ENCODE measurements around the gene SH3PXD2B.
"Not testable (repeated sequence)": the region's sequence is repeated elsewhere in the genome, so short reads cannot be mapped to it uniquely, and the experiment has no call there.

SH3PXD2B gene

GRCh38 chr5:172370648-172371545, 83.4 kb downstream of the SH3PXD2B start:
- DNase-seq (ENCODE audit: low read depth) = no peak
- peak; percentile 50 for TF ChIP-seq CTCF (IDR thresholded peaks at IDR 0.05; ENCODE audit: control insufficient read depth, extremely low read depth, insufficient read depth)

DNA sequence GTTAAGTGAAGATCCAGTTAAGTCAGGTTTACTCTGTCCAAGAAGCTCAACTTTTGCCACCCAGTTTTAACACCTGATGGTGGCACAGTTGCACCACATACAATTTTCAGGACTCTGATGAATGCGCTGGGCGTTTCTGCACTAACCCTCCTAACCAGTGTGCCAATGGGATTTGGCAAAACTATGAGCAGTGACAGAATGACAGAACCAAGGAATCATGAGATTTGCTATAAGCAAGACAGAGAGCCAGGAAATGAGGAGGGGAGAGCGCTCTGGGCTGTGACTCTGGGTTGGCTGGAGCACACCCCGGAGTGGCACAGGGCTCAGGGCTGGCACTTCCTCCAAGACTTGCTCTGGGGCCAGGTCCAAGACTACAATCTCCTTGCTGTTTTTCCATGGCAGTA, 84.1 kb downstream of the SH3PXD2B start:
- no peak overlapping the region for H3K4me3 ChIP-seq (ENCODE audit: low read depth, low read length)
- no peak for TF ChIP-seq CTCF (IDR thresholded peaks at IDR 0.05; ENCODE audit: control insufficient read depth, extremely low read depth, insufficient read depth)
- DNase-seq (ENCODE audit: low read depth) = no peak

More at GRCh38 chr5:172370648-172371545, 83.4 kb downstream of the SH3PXD2B start:
- no peak overlapping the region for H3K4me3 ChIP-seq (ENCODE audit: low read depth, low read length)

DNA sequence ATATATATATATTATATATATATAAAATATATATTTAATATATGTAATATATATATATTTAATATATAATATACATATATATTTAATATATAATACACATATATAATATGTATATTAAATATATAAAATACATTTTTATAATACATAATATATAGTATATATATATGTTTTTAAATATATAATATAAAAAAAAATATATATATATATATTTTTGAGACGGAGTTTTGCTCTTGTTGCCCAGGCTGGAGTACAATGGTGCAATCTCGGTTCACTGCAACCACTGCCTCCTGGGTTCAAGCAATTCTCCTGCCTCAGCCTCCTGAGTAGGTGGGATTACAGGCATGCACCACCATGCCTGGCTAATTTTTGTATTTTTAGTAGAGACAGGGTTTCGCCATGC, 85.6 kb downstream of the SH3PXD2B start:
- H3K4me3 ChIP-seq (ENCODE audit: low read depth, low read length); DNase-seq (ENCODE audit: low read depth): not testable (repeated sequence)

- no peak for DNase-seq (ENCODE audit: low read depth)
- no peak overlapping the region for H3K4me3 ChIP-seq (ENCODE audit: low read depth, low read length)
- TF ChIP-seq CTCF (IDR thresholded peaks at IDR 0.05; ENCODE audit: control insufficient read depth, extremely low read depth, insufficient read depth) = no peak
Measured at GRCh38 chr5:172365948-172366608, 88.2 kb downstream of the SH3PXD2B start.

DNA sequence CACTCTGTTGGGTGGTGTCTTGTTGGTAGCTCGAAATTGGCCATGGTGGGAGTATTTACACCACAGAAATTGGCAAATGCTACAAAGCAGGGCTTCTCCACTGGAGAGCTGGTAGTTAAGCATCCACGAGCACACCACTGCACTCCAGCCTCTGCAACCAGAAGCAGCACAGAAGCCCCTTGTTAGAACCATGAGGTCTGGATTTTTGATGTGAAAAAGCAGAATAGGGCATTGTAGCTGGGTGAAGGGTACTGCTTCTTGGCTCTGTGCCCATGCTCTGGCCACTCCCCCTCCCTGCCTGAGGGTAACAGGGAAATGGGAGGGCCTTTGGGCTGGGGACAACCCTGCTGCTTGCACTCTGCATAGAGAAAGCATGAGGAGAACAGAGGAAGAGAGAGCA, 89.6 kb downstream of the SH3PXD2B start:
- TF ChIP-seq CTCF (IDR thresholded peaks at IDR 0.05; ENCODE audit: control insufficient read depth, extremely low read depth, insufficient read depth) = no peak
- H3K4me3 ChIP-seq (ENCODE audit: low read depth, low read length) = no peak overlapping the region
- DNase-seq (ENCODE audit: low read depth) = no peak

DNA sequence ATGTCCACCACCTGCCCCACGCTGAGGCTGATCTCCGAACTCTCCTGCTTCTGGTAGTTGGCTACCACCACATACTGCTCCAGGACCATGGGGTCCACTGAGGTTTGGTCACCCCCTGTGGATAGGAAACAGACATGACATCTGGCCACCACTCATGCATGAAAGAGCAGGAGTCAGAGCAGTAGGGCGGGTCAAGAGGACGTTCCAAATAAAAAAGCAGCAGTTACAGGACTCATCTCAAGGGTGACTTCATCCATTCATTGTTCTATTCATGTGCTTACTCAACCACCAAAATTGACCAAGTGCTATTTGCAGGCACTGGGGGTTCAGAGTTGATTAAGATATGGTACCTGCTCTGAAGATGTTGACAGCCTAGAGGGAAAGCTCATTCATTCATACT, 91.6 kb downstream of the SH3PXD2B start:
- no peak for TF ChIP-seq CTCF (IDR thresholded peaks at IDR 0.05; ENCODE audit: control insufficient read depth, extremely low read depth, insufficient read depth)
- no peak overlapping the region for H3K4me3 ChIP-seq (ENCODE audit: low read depth, low read length)
- DNase-seq (ENCODE audit: low read depth) = no peak

GRCh38 chr5:172361566-172362238, 92.6 kb downstream of the SH3PXD2B start:
- DNase-seq (ENCODE audit: low read depth) = no peak
- no peak for TF ChIP-seq CTCF (IDR thresholded peaks at IDR 0.05; ENCODE audit: control insufficient read depth, extremely low read depth, insufficient read depth)
- H3K4me3 ChIP-seq (ENCODE audit: low read depth, low read length) = no peak overlapping the region
